WI38 (cell line): ENCODE results near the gene ETV2.

Source experiments
- H3K4me3 ChIP-seq: 2 replicates; pipeline ENCODE4 v1.5.1; 2011; ENCODE audit warnings: low read depth, mild to moderate bottlenecking, control low read depth, low read length
- TF ChIP-seq, protein P1 (sequence below): IDR thresholded peaks from 2 replicates; pipeline ENCODE4 v1.5.1; 2012; ENCODE audit warnings: low read depth, mild to moderate bottlenecking, control low read depth, low read length

The ETV2 gene

DNA sequence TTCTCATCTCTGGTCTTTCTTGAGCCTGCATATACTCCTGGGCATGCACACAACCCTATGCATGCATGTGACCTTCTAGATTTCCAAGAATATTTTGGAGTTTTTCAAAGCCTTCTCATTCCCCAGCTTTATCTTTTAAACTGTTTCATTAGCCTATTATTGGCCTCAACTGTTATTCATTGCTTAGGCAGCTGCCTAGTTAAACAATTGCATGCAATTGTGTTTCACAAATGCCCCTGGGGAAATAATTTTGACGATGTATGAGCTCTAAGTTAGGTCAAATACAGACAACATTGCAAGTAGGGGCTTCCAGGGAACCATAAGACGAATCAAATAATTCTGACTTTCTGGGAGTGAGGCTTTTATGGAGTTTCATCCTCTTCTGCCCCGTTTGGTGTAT lies 22.4 kb downstream of the ETV2 start:
- TF ChIP-seq, protein P1, sequence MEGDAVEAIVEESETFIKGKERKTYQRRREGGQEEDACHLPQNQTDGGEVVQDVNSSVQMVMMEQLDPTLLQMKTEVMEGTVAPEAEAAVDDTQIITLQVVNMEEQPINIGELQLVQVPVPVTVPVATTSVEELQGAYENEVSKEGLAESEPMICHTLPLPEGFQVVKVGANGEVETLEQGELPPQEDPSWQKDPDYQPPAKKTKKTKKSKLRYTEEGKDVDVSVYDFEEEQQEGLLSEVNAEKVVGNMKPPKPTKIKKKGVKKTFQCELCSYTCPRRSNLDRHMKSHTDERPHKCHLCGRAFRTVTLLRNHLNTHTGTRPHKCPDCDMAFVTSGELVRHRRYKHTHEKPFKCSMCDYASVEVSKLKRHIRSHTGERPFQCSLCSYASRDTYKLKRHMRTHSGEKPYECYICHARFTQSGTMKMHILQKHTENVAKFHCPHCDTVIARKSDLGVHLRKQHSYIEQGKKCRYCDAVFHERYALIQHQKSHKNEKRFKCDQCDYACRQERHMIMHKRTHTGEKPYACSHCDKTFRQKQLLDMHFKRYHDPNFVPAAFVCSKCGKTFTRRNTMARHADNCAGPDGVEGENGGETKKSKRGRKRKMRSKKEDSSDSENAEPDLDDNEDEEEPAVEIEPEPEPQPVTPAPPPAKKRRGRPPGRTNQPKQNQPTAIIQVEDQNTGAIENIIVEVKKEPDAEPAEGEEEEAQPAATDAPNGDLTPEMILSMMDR: no peak
- no peak overlapping the region for H3K4me3 ChIP-seq

DNA sequence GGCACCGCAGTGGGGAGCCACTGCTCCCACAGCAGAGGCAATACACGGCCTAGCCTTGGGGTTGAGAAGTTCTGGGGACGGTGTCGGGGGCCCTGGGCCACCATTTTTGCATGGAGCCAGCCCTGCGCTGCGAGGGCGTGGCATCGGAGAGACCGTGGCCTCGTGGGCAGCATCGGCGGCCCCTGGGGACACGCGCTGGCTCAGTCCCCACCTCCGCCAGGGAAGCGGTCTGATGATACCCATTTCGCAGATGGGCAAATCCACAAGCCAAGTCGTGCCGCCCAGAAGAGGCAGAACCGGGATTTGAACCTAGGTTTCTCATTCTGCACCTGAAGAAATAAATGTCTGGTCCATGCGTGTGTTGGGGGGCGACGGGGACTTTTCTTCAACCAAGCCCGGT lies 23.6 kb downstream of the ETV2 start:
- H3K4me3 ChIP-seq: no peak overlapping the region
- TF ChIP-seq, protein P1: no peak

DNA sequence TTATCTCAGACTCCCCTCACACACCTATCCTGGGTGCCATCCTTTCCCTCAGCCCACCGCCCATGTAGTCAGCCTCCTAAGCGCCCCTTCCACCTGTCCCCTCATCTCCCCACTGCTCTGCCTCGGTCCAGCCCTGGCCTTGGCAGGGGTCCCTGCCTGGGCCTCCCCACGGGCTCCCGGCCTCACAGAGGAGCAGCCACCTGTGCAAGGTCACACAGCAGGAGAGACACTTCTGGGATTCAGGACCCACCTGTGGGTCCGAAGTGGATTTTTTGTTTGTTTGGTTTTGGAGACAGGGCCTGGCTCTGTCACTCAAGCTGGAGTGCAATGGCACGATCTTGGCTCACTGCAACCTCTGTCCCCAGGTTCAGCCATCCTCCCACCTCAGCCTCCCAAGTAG lies 24.1 kb downstream of the ETV2 start:
- no peak overlapping the region for H3K4me3 ChIP-seq
- TF ChIP-seq, protein P1: no peak

DNA sequence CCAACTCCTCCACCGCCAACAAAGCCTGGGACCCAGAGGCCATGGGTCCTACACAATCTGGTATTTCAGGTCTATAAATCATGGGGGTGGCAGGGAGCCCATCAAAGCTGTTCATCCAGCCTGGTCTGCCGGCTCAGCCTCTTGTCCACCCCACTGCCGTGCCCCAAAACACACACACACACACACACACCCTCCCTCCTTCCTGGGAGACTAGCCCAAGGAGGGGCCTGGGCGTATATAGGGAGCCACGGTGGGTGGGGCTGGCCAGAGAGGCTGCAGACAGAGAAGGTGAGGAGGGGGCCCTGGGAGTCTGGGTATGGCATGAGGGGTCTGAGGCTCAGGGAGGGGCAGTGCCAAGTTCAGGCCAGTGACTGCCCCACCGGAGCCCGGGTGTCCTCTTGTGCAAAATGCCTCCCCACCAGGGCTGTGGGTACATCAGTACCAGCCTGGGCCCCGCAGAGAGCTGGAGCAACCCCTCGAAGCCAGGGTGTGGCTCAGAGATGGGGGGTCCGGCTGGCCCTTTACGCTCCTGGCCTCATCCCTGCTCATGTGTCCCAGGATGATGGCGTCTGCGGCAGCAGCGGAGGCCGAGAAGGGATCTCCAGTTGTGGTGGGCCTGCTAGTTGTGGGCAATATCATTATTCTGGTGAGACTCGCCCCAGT lies 24.8 kb downstream of the ETV2 start, which contains the start of gene UPK1A:
UPK1A (plus strand) TSS at position 267 of the 663 bp plus-strand sequence; CDS start at position 563, 296 bp downstream.
- H3K4me3 ChIP-seq: no peak within 1 kb of the TSS

DNA sequence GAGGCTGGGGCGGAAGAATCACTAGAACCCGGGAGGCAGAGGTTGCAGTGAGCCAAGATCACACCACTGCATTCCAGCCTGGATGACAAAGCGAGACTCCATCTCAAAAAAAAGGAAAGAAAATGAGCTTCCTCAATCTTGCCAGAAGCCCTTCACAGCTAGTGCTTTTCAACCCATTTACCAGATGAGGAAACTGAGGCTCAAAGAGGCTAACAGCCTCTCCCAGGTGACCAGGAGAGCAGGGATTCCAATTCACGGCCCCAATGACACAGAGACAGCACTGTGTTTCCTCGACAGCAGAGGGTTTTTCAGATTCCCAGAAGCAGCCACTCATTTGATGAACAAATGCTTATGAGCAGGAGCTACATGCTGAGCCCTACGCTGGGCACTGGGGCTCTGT lies 28.0 kb downstream of the ETV2 start:
- TF ChIP-seq, protein P1: no peak
- no peak overlapping the region for H3K4me3 ChIP-seq

More for the DNA sequence above, 24.8 kb downstream of the ETV2 start, which contains the start of gene UPK1A:
- TF ChIP-seq, protein P1: no peak

DNA sequence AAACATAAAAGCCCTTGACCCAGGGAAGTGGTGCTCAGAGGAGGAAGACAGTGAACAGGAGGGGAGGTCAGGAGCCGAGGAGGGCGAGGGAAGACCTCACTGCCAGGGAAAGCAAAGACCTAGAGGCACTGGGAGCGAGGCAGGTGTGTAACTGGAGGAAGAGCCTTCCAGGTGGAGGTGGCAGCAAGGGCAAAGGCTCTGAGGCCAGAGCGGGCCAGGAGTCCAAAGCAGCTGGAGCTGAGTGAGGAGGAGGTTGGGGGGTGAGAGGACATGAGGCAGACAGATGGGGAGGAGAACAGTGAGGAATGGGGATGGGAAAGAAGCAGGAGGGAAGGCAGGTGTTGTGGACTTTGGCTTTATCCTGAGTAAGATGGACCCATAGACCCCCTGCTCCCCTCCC lies 28.4 kb downstream of the ETV2 start:
- TF ChIP-seq, protein P1: no peak
- no peak overlapping the region for H3K4me3 ChIP-seq

DNA sequence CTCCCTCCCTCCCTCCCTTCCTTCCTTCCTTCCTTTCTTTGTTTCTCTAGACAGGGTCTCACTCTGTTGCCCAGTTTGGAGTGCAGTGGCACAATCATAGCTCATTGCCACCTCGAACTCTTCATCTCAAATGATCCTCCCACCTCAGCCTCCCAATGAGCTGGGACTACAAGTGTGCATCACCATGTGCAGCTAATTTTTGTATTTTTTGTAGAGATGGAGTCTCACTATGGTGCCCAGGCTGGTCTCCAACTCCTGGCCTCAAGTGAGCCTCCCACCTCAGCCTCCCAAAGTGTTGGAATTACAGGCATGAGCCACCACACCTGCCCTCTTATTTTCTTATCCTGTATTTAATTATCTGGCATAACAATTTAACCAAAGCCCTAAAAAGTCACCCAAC lies 29.1 kb downstream of the ETV2 start:
- no peak overlapping the region for H3K4me3 ChIP-seq
- TF ChIP-seq, protein P1: no peak
